ENCODE results near the gene JMJD6. TPM values are rescaled to one million over a fixed set of nuclear protein-coding genes. Genes with fewer than 3 reads are reported as not detected.

Gene JMJD6
- total and polyA plus RNA-seq, 9 of the 15 experiments (the other 6 are each of a cell fraction or from before 2014, with no cell fraction given), result 2.5 to 52.3 (median 36.3) TPM

GRCh38 chr17:76709077-76709950 lies 17.1 kb downstream of the JMJD6 start (continued):
- TF ChIP-seq ZBTB33 (CRISPR knock-in tag; IDR thresholded peaks at IDR 0.05), result peak; percentile 91
- TF ChIP-seq GABPB2 (CRISPR knock-in tag; conservative IDR thresholded peaks at IDR 0.05), result no peak
- no peak for TF ChIP-seq PRMT5 (CRISPR knock-in tag; IDR thresholded peaks at IDR 0.05)
- no peak for TF ChIP-seq KLF6 (CRISPR knock-in tag; IDR thresholded peaks at IDR 0.05; ENCODE audit: borderline replicate concordance)
- TF ChIP-seq SMC3 (conservative IDR thresholded peaks at IDR 0.05; ENCODE audit: insufficient read depth, low read depth, low read length), result no peak
- no peak for TF ChIP-seq TRIM24 (IDR thresholded peaks at IDR 0.05)
- TF ChIP-seq NFE2 (IDR thresholded peaks at IDR 0.05; ENCODE audit: low read depth), result 0 out of 2 replicates have a peak, but pooled peaks have one; percentile 18
- 0 out of 2 replicates have a peak, but pooled peaks have one; percentile 14 for TF ChIP-seq ARID4B (CRISPR knock-in tag; IDR thresholded peaks at IDR 0.05)
- no peak for TF ChIP-seq MCM7 (IDR thresholded peaks at IDR 0.05)
- TF ChIP-seq RBBP5 (IDR thresholded peaks at IDR 0.05; ENCODE audit: borderline replicate concordance, insufficient read depth, low read length, poor library complexity, severe bottlenecking), result peak; percentile 11
- peak; percentile 47; the same call in 1 of the 2 replicates for TF ChIP-seq ZBTB7A (IDR thresholded peaks at IDR 0.05; ENCODE audit: borderline replicate concordance, control insufficient read depth, low read depth, low read length)
- no peak for TF ChIP-seq JUND (IDR thresholded peaks at IDR 0.05; ENCODE audit: borderline replicate concordance, low read depth, low read length)
- TF ChIP-seq JUND (tag; IDR thresholded peaks at IDR 0.05; ENCODE audit: borderline replicate concordance, low read depth, low read length), result no peak
